Endothelial cell of umbilical vein (primary cell): ENCODE measurements around the gene UBR3.

Experiments
- CTCF ChIP-seq, 2 donors: IDR thresholded peaks; 1 replicate in 1 of 2; 2 replicates in 1 of 2; pipeline ENCODE4 v1.5.1; 2011; ENCODE audit warnings: low read length in 2 of 2, mild to moderate bottlenecking in 2 of 2, moderate library complexity in 2 of 2, control low read depth in 1 of 2, inconsistent platforms in 1 of 2, low read depth in 1 of 2; ENCODE audit not compliant: insufficient read depth in 1 of 2; ENCODE audit errors: extremely low read depth in 1 of 2
- EZH2 ChIP-seq: IDR thresholded peaks from 2 replicates; pipeline ENCODE4 v1.6.1; 2012; ENCODE audit warnings: borderline replicate concordance, low read depth, mild to moderate bottlenecking, moderate library complexity, low read length, inconsistent platforms; ENCODE audit not compliant: severe bottlenecking
- GATA2 ChIP-seq: IDR thresholded peaks from 2 replicates; pipeline ENCODE4 v1.7.0; 2011; ENCODE audit warnings: low read depth, mild to moderate bottlenecking, moderate library complexity, mixed read lengths, low read length; ENCODE audit not compliant: insufficient read length, insufficient read depth
- POLR2AphosphoS5 ChIP-seq: IDR thresholded peaks from 2 replicates; pipeline ENCODE4 v1.6.1; 2012; ENCODE audit warnings: low read depth, mild to moderate bottlenecking, control low read depth, low read length, moderate library complexity; ENCODE audit not compliant: insufficient read depth

DNA sequence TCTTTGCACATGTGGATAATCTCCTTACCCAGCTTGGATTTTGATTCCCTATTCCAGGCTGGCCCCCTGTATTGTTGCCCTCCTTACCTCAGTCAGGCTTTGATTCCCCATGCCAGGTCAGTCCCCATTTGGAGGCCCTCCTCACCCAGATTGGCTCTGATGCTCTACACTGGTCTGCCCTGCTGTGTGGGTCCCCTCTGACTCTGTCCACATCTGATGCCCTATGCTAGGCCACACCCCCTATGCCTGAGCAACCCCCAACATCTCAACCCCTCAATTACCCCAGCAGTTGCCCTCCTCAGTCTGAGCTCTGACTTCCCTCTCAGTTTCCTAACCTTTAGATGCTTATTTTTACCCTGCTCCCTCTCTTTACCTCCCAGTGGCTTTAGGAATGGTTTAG is 89.4 kb downstream of the UBR3 start:
- no peak for TF ChIP-seq POLR2AphosphoS5
- TF ChIP-seq CTCF (IDR thresholded peaks at IDR 0.05; ENCODE audit: extremely low read depth in 1 of 2, insufficient read depth in 1 of 2, low read depth in 1 of 2, low read length in 2 of 2) = no peak
- no peak for TF ChIP-seq GATA2
- TF ChIP-seq EZH2 = no peak
